GM19328 (cell line): ENCODE measurements around the gene METAP1.
"Not testable (repeated sequence)": the region's sequence is repeated elsewhere in the genome, so short reads cannot be mapped to it uniquely, and the experiment has no call there.

Experiments used
- ATAC-seq: cut with Tn5 transposase; IDR thresholded peaks from one replicate; pipeline ENCODE4 v1.9.1; 2021; ENCODE audit warnings: mild to moderate bottlenecking, moderate library complexity; ENCODE audit not compliant: unreplicated experiment

The METAP1 gene

GRCh38 chr4:98996765-98997068, 1.2 kb downstream of the METAP1 start:
- ATAC-seq, result no peak

- no peak for ATAC-seq
These were observed 1.6 kb downstream of the METAP1 start for GRCh38 chr4:98997166-98997565.

- ATAC-seq, result no peak
These were observed 3.0 kb downstream of the METAP1 start for GRCh38 chr4:98998551-98998950.

GRCh38 chr4:99002279-99002678, 6.8 kb downstream of the METAP1 start:
- no peak for ATAC-seq

- no peak for ATAC-seq
These were observed 12.5 kb downstream of the METAP1 start for GRCh38 chr4:99008051-99008450.

- ATAC-seq, result no peak
These were observed 16.4 kb downstream of the METAP1 start for GRCh38 chr4:99011910-99012309.

GRCh38 chr4:99013402-99013843, 17.9 kb downstream of the METAP1 start:
- ATAC-seq, result no peak

GRCh38 chr4:99013884-99014523, 18.5 kb downstream of the METAP1 start:
- no peak for ATAC-seq

GRCh38 chr4:99021386-99021785, 25.9 kb downstream of the METAP1 start:
- no peak for ATAC-seq

GRCh38 chr4:99022566-99022965, 27.0 kb downstream of the METAP1 start:
- no peak for ATAC-seq

- ATAC-seq, result not testable (repeated sequence)
These were observed 28.3 kb downstream of the METAP1 start for GRCh38 chr4:99023800-99024251.

- ATAC-seq, result no peak
These were observed 29.2 kb downstream of the METAP1 start for GRCh38 chr4:99024481-99025275.

- ATAC-seq, result no peak
These were observed 30.0 kb downstream of the METAP1 start for GRCh38 chr4:99025506-99025905.

GRCh38 chr4:99027304-99027703, 31.8 kb downstream of the METAP1 start:
- no peak for ATAC-seq

- no peak for ATAC-seq
These were observed 32.7 kb downstream of the METAP1 start for GRCh38 chr4:99028187-99028586.

GRCh38 chr4:99029018-99029735, 33.7 kb downstream of the METAP1 start:
- no peak for ATAC-seq

GRCh38 chr4:99029852-99030251, 34.3 kb downstream of the METAP1 start:
- no peak for ATAC-seq

- ATAC-seq, result no peak
These were observed 38.4 kb downstream of the METAP1 start for GRCh38 chr4:99033956-99034355.

GRCh38 chr4:99038213-99038612, 42.7 kb downstream of the METAP1 start:
- no peak for ATAC-seq

GRCh38 chr4:99043346-99043745, 47.8 kb downstream of the METAP1 start:
- no peak for ATAC-seq

GRCh38 chr4:99047710-99048109, 52.2 kb downstream of the METAP1 start:
- ATAC-seq, result no peak

- ATAC-seq, result no peak
These were observed 57.4 kb downstream of the METAP1 start for GRCh38 chr4:99052902-99053301.
